ENCODE results near the gene MORC1.

The MORC1 gene

GRCh38 chr3:109154979-109155378 lies 37.0 kb upstream of the MORC1 start:
- TF ChIP-seq POLR2AphosphoS5 (IDR thresholded peaks at IDR 0.05; ENCODE audit: low read depth, low read length): no peak
- TF ChIP-seq FOXP2 (optimal IDR thresholded peaks at IDR 0.05; ENCODE audit: borderline replicate concordance, extremely low read depth, extremely low read length, insufficient read depth): no peak
- no peak for TF ChIP-seq TAF1 (IDR thresholded peaks at IDR 0.05; ENCODE audit: borderline replicate concordance, insufficient read depth, low read length)
- no peak for TF ChIP-seq REST (IDR thresholded peaks at IDR 0.05; ENCODE audit: insufficient read depth in 1 of 2, low read depth in 2 of 2, low read length in 2 of 2)
- no peak for TF ChIP-seq SIN3A (IDR thresholded peaks at IDR 0.05; ENCODE audit: borderline replicate concordance, insufficient read depth, low read length)

GRCh38 chr3:109152320-109152719 lies 34.4 kb upstream of the MORC1 start:
- TF ChIP-seq FOXP2 (optimal IDR thresholded peaks at IDR 0.05; ENCODE audit: borderline replicate concordance, extremely low read depth, extremely low read length, insufficient read depth) (no peak), SIN3A (IDR thresholded peaks at IDR 0.05; ENCODE audit: borderline replicate concordance, insufficient read depth, low read length) (no peak), REST (IDR thresholded peaks at IDR 0.05; ENCODE audit: insufficient read depth in 1 of 2, low read depth in 2 of 2, low read length in 2 of 2) (no peak), POLR2AphosphoS5 (IDR thresholded peaks at IDR 0.05; ENCODE audit: low read depth, low read length) (no peak)

GRCh38 chr3:109149078-109149477 lies 31.1 kb upstream of the MORC1 start:
- TF ChIP-seq REST (IDR thresholded peaks at IDR 0.05; ENCODE audit: insufficient read depth in 1 of 2, low read depth in 2 of 2, low read length in 2 of 2) (no peak), POLR2AphosphoS5 (IDR thresholded peaks at IDR 0.05; ENCODE audit: low read depth, low read length) (no peak), TAF1 (IDR thresholded peaks at IDR 0.05; ENCODE audit: borderline replicate concordance, insufficient read depth, low read length) (no peak), FOXP2 (optimal IDR thresholded peaks at IDR 0.05; ENCODE audit: borderline replicate concordance, extremely low read depth, extremely low read length, insufficient read depth) (no peak), SIN3A (IDR thresholded peaks at IDR 0.05; ENCODE audit: borderline replicate concordance, insufficient read depth, low read length) (no peak)

GRCh38 chr3:109143646-109144045 lies 25.7 kb upstream of the MORC1 start:
- TF ChIP-seq POLR2AphosphoS5 (IDR thresholded peaks at IDR 0.05; ENCODE audit: low read depth, low read length) (no peak), FOXP2 (optimal IDR thresholded peaks at IDR 0.05; ENCODE audit: borderline replicate concordance, extremely low read depth, extremely low read length, insufficient read depth) (no peak), TAF1 (IDR thresholded peaks at IDR 0.05; ENCODE audit: borderline replicate concordance, insufficient read depth, low read length) (no peak), REST (IDR thresholded peaks at IDR 0.05; ENCODE audit: insufficient read depth in 1 of 2, low read depth in 2 of 2, low read length in 2 of 2) (no peak), SIN3A (IDR thresholded peaks at IDR 0.05; ENCODE audit: borderline replicate concordance, insufficient read depth, low read length) (no peak)

GRCh38 chr3:109140318-109140717 lies 22.4 kb upstream of the MORC1 start:
- TF ChIP-seq SIN3A (IDR thresholded peaks at IDR 0.05; ENCODE audit: borderline replicate concordance, insufficient read depth, low read length) (no peak), FOXP2 (optimal IDR thresholded peaks at IDR 0.05; ENCODE audit: borderline replicate concordance, extremely low read depth, extremely low read length, insufficient read depth) (no peak), TAF1 (IDR thresholded peaks at IDR 0.05; ENCODE audit: borderline replicate concordance, insufficient read depth, low read length) (no peak), POLR2AphosphoS5 (IDR thresholded peaks at IDR 0.05; ENCODE audit: low read depth, low read length) (no peak), REST (IDR thresholded peaks at IDR 0.05; ENCODE audit: insufficient read depth in 1 of 2, low read depth in 2 of 2, low read length in 2 of 2) (no peak)

Measured in PFSK-1 (cell line).